GM18511 (cell line): Measurements from ENCODE around the gene DCLK3.

Source experiments
- ATAC-seq: cut with Tn5 transposase; IDR thresholded peaks from one replicate; pipeline ENCODE4 v1.9.1; 2021; ENCODE audit warnings: mild to moderate bottlenecking, moderate library complexity; ENCODE audit not compliant: unreplicated experiment

The DCLK3 gene, protein sequence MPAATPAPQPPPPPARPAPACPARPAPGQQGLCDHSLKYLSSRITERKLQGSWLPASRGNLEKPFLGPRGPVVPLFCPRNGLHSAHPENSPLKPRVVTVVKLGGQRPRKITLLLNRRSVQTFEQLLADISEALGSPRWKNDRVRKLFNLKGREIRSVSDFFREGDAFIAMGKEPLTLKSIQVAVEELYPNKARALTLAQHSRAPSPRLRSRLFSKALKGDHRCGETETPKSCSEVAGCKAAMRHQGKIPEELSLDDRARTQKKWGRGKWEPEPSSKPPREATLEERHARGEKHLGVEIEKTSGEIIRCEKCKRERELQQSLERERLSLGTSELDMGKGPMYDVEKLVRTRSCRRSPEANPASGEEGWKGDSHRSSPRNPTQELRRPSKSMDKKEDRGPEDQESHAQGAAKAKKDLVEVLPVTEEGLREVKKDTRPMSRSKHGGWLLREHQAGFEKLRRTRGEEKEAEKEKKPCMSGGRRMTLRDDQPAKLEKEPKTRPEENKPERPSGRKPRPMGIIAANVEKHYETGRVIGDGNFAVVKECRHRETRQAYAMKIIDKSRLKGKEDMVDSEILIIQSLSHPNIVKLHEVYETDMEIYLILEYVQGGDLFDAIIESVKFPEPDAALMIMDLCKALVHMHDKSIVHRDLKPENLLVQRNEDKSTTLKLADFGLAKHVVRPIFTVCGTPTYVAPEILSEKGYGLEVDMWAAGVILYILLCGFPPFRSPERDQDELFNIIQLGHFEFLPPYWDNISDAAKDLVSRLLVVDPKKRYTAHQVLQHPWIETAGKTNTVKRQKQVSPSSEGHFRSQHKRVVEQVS

GRCh38 chr3:36763850-36764703, at the start of gene DCLK3:
Gene DCLK3 (minus strand): TSS chr3:36764553. CDS start chr3:36764263, 290 bp downstream.
- no peak for ATAC-seq

DNA sequence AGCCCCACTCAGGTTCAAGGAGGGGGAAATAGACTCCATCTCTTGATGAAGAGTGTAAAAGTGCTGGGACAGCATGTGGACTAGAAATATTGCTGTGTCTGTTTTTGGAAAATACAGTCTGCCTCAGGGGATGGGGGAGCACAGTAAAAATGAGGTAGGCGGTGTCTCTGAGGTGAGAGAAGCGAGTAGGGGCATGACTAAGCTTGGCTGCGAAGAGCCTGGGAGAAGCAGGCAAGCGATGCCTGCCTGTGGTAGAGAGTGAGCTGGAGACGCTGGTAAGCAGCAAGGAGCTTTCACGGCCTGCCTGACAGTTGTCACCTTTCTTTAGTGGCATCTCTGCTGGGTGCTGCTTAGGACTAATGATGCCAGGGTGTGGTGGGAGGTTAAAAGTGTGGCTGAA, 49.0 kb upstream of the DCLK3 start:
- ATAC-seq, result no peak

GRCh38 chr3:36812240-36812639, 47.9 kb upstream of the DCLK3 start:
- ATAC-seq, result no peak

GRCh38 chr3:36811768-36812167, 47.4 kb upstream of the DCLK3 start:
- ATAC-seq, result no peak

DNA sequence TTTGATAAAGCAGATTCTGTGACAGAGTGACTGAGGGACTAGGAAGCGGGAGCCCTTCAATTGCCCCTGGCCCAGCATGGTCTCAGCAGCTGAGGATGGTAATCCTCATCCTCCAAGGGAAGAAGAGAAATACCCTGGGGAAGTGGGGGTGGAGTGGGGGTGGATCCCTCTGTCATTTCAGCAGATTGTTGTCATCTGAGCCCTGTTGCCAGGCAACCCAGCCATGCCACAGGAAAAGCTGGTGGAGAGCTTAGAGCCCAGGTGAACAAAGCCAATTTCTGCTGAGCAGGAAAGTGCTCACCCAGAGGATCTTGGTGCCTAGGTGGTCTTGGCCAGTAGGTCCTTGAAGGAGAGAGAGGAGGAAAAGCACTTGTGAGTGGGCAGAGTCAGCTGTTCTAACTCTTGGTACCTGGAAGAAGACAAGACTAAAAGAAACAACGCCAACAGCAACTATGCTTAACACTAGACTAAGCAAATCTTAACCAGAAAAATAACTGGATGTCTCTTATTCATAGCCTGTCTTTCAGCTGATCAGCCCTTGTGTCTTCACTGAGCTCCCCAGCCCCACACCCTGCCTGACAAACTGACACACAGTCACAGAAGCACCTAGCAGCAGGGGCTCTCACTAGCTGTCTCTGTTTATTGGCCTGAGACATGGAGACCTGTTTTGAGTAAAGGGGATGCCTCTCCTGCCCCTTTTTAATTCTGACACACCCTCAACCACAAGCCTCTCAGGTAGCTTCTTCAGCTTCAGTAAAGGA, 40.1 kb upstream of the DCLK3 start:
- ATAC-seq, result no peak

DNA sequence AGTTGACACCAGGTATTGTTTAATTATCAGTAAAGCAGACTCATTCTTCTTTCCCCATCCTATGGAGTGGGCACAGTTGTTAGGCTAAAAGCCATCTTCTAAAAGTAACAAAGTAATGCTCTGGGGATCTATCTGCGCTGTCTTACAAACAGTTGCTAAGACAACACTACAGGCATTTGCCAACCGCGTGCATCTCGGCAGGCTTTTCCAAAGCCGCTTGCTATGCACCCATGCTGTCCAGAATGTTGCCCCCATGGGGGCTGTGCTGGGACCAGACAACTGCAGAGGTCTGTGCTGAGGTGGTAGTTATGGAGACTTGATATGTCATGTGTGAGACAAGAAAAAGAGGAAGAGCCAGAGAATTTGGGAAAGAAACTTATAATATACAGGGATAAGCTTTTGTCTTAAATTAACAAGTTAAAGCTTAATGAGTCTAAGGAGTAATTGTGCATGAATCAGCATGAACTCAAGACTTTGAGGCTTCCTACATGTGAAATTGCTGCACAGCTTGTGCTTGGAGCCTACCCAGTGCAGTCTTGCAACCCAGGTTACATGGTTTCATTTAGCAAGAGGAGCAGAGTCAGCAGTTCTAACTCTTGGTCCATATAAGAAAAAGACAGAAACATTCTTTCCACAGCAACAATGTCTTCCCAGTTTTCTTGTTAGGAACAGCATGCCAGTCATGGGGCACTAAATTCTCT, 38.9 kb upstream of the DCLK3 start:
- no peak for ATAC-seq

GRCh38 chr3:36800533-36801116, 36.3 kb upstream of the DCLK3 start:
- ATAC-seq, result no peak

- no peak for ATAC-seq
Measured at GRCh38 chr3:36796881-36797280, 32.5 kb upstream of the DCLK3 start.

GRCh38 chr3:36796161-36796560, 31.8 kb upstream of the DCLK3 start:
- ATAC-seq, result no peak

GRCh38 chr3:36795622-36796021, 31.3 kb upstream of the DCLK3 start:
- ATAC-seq, result no peak

DNA sequence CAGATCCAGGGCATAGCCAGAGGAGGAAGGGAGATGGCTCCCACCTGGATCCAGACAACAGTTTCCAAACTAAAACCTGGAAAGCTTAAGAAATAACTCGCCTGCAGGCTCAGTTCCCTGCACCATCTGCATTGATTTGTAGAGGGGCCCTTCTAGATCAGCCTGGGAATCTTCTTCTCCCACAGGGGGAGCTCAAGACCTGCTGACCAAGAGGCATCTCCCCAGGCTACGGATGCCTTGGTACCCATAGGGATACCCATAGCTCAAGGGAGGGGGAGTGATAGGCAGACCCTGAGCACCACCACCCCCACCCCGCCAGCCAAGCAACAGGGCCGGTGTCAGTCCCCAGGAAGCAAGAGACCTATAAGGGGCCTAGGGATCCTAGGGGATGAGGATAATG, 28.0 kb upstream of the DCLK3 start:
- ATAC-seq, result peak; percentile 60

DNA sequence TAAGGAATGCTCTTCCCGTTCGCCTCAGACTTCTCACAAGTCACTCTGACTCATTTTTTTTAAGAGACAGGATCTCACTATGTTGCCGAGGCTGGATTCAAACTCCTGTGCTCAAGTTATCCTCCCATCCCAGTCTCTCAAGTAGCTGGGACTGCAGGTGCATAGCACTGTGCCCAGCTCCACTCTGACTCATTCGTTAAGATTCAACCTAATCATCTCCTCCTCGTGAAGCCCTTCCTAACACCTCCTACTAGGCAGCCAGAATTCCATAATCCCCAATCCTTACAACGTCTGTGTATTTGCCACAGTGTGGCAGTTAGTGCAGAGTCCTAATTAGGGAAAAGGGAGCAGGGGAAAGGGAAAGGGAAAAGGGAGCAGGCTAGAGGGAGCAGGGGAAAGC, 26.4 kb upstream of the DCLK3 start:
- ATAC-seq, result no peak

GRCh38 chr3:36786921-36787890, 22.9 kb upstream of the DCLK3 start:
- ATAC-seq, result no peak

GRCh38 chr3:36784138-36784635, 19.8 kb upstream of the DCLK3 start:
- ATAC-seq, result no peak

DNA sequence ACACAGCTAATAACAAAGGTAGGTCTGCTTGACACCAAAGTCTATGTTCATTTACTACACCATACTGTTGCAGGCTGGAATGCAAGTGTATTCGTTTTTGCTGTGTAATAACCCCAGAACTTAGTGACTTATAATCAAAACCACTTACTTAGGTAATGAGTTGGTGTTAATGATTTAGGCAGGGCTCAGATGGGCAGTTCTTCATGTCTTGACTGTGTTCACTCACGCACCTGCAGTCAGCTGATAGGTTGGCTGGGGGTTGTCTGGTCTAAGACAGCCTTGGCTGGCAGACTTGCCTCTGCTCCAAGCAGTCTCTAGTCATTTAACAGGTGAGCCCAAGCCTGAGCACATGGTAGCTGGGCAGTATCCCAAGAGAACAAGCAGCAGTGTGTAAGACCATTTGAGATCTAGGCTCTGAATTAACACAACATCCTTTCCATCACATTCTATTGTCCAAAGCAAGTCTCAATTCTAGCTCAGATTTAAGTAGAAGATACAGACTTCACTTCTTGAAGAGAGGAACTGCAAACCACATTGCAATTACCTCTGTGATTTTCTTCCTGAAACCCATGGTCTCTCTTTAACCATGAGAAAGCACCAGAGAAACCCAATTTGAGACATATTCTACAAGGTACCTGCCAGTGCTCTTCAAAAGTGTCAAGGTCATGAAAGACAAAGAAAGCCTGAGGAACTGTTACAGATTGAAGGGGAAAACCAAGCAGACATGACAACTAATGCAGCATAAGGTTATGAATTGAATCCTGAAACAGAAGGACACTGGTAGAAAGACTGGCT, 13.3 kb upstream of the DCLK3 start:
- ATAC-seq, result peak; percentile 75

DNA sequence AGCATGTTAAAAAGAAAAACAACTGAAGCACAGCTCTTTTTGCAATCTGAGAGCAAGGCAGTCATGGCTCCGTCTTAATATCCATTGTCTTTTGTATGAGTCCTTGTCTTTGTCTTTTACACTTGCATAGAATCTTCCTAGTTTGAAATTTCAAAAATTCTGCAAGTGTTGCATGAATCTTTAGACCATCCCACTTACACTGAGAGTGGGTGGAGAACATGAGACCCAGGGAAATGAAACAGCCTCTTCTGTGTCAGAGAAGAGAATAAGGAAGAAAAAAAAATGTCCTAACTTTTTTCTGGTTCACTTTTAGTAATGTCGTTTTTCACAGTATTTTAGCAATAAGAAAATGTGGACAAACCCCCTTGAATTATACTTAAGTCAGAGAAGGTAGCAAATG, 12.1 kb upstream of the DCLK3 start:
- ATAC-seq, result no peak

DNA sequence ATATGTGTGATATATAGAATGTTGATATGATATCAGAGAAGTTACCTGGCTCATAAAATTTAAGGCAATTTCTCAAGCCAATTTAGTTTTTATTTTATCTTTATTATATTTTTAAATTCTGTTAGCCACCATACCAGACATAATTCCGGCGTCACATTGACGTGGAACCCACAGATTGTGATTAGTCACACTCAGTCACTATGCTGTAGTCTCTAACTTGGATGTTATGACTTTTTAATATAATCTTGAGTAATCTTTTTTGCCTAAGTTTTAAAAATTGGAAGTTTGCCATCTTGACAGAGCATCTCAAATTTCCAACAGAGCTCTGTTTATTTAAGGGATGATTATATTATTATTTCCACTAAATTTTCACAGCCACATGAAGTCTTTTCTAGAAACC, 9.7 kb upstream of the DCLK3 start:
- no peak for ATAC-seq
